Activated naive CD4-positive, alpha-beta T cell treated with anti-CD3 and anti-CD28 coated beads, Interleukin-2, amount 50 U/mL, for 24 hours (primary cell): ENCODE results near the gene P3R3URF.

Experiments used
- H3K27ac Mint-ChIP-seq: one replicate; pipeline ENCODE4 v1.8.0; 2021; ENCODE audit warnings: mild to moderate bottlenecking, mixed read lengths
- H3K27me3 Mint-ChIP-seq: one replicate; pipeline ENCODE4 v1.8.0; 2021; ENCODE audit warnings: mixed read lengths
- H3K36me3 Mint-ChIP-seq: one replicate; pipeline ENCODE4 v1.8.0; 2021; ENCODE audit warnings: mixed read lengths
- H3K4me1 Mint-ChIP-seq: one replicate; pipeline ENCODE4 v1.8.0; 2021; ENCODE audit warnings: mixed read lengths
- H3K4me3 Mint-ChIP-seq: one replicate; pipeline ENCODE4 v1.8.0; 2021; ENCODE audit warnings: mild to moderate bottlenecking, mixed read lengths
- H3K9me3 Mint-ChIP-seq: one replicate; pipeline ENCODE4 v1.8.0; 2021; ENCODE audit warnings: mixed read lengths

The P3R3URF gene

DNA sequence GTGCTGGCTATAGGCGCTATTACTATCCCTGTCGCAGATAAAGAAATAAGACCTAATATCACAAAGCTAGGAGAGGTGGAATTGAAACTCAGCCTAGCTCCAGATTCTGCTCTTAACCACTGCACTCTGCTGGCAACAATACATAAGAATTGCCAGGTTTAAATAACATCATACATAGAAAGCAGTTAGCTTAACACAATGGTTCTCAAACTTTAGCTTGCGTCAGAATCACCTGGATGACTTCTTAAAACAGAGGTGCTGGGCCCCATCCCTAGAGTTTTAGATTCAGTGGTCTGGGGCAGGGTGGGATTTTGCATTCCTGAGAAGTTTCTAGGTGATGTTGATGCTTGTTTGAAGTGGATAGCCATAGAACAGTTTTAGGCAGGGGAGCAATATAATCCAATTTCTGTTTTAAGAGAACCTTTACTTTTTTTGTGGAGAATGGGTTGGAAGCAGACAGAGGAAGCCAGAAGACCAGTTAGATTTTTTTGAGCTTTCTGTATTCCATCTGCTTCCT is 23.0 kb upstream of the P3R3URF start:
- no peaks in the 10 kb centered on the region for H3K27me3 Mint-ChIP-seq
- peaks cover 36% of the 10 kb centered on the region for H3K4me1 Mint-ChIP-seq
- H3K4me3 Mint-ChIP-seq = peak overlapping the region; percentile 86
- no peaks in the 10 kb centered on the region for H3K9me3 Mint-ChIP-seq
- no peaks in the 10 kb centered on the region for H3K36me3 Mint-ChIP-seq
- H3K27ac Mint-ChIP-seq = no peak overlapping the region

DNA sequence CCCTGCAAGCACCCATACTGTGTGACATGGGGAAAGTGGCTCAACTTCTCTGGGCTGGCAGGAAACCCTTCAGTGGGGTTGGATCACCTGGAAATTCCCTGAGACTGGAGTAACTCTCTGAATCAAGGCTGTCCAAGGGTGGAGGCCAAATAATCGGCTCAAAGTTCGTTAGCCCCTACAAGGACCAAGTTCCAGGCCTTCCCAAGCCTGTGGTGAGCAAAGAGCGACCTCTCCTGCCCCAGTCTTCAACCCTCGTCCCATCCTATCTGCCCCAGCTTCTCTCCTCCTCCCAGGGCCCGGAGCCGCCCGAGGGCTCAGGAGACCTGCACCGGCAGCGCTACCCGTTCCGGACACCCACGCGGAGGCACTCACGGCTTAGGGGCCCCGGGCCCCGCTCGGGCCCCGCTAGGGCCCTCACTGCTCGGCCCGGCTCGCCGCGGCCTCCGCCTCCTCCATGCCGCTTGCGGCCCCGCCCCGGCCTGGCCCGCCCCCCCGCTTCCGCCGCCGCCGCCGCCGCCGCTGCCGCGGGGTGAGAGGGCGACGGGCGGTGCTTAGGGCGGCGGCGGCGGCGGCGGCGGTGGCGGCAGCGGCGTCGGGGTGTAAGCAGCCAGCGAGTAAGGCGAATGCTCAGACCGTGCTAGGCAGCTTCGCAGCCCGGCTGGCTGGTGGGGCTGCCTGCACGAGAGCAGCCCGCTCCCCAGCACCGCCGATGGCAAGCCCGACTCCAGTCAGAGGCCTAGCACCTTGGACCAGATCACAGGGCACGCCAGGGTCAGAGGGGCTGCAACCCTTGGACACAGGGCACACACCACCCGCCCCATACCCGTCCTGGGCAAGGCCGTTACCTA is 21.9 kb upstream of the P3R3URF start, which contains the start of gene POMGNT1:
POMGNT1 (minus strand) TSS at position 471 of the 848 bp plus-strand sequence. CDS start 613 bp downstream, outside the sequence.
- Mint-ChIP-seq H3K9me3 (no peaks in the 10 kb centered on the region), H3K36me3 (no peaks in the 10 kb centered on the region), H3K27ac (peak within 1 kb of the TSS; percentile 65), H3K4me3 (peak within 1 kb of the TSS; percentile 87), H3K27me3 (no peaks in the 10 kb centered on the region), H3K4me1 (peaks cover 28% of the 10 kb centered on the region)

DNA sequence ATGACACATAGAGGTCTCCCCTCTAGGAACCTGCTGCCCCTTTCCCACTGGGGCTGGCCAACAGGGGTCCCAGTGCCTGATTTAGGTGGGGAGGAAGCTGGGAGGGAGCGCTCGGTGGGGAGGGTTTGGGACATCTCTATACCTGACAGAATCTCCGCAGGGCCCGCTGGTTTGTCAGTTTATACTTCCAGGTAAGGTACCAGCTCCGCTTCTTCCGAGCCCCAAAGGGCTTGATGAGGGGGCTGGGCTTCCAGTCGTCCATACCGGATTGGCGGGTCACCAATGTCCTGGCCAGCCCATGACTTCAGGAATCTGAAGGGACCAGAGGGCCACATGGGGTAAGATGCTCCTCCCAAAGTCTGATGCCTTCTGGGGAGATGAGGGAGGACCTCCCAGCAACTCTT is 21.3 kb upstream of the P3R3URF start:
- no peaks in the 10 kb centered on the region for H3K36me3 Mint-ChIP-seq
- H3K9me3 Mint-ChIP-seq = no peaks in the 10 kb centered on the region
- peak overlapping the region; percentile 65 for H3K27ac Mint-ChIP-seq
- H3K4me3 Mint-ChIP-seq = peak overlapping the region; percentile 87
- peaks cover 23% of the 10 kb centered on the region for H3K4me1 Mint-ChIP-seq
- no peaks in the 10 kb centered on the region for H3K27me3 Mint-ChIP-seq

DNA sequence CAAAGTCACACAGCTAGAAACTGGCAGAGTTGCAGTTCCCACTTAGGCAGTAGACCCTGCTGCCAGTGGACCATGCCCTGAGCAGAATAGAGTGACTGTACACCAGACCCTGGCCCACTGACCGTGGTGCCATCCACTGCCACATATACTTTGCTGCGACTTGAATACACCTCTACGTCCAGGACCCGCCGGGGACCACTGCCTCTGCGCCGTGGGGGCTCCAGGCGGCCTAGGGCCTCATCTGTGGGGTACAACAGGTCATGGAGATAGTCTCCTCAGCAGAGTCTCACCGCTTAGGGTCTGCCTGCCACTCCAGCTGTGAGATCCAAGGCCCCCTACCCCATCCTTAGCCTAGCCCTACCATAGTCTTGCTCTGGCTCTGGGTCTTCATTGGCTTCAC is 20.3 kb upstream of the P3R3URF start:
- H3K36me3 Mint-ChIP-seq = no peaks in the 10 kb centered on the region
- H3K4me1 Mint-ChIP-seq = peaks cover 21% of the 10 kb centered on the region
- no peaks in the 10 kb centered on the region for H3K27me3 Mint-ChIP-seq
- peak overlapping the region; percentile 36 for H3K4me3 Mint-ChIP-seq
- no peaks in the 10 kb centered on the region for H3K9me3 Mint-ChIP-seq
- H3K27ac Mint-ChIP-seq = no peak overlapping the region

DNA sequence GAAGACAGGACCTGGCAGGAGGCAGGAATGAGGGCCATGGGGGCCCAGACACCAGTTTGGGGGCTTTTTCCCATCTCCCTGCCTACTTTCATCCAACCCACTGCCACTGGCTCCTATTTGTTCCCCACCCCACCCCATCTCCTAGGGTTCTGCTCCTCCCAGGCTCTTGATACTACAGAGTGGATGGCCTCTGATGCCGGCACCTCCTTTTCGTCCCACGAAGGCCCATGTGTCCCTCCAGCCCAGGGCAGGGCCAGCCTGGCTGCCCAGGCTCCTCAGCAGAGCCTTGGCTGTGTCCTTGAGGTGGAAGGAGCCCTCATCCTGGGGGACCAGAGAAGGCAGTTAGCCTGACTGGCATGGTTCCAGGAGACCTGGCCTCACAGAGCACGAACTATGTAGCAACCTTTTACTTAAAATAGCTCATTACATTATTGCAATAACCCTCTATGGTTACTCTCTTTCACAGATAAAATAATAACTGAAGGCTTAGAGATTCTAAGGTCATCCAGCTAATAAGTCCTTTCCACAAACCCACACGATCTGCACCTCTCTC is 18.4 kb upstream of the P3R3URF start:
- H3K9me3 Mint-ChIP-seq = no peaks in the 10 kb centered on the region
- H3K27me3 Mint-ChIP-seq = no peaks in the 10 kb centered on the region
- no peak overlapping the region for H3K27ac Mint-ChIP-seq
- no peaks in the 10 kb centered on the region for H3K36me3 Mint-ChIP-seq
- H3K4me1 Mint-ChIP-seq = peaks cover 21% of the 10 kb centered on the region
- no peak overlapping the region for H3K4me3 Mint-ChIP-seq

GRCh38 chr1:46193984-46194570 is 17.8 kb upstream of the P3R3URF start:
- H3K9me3 Mint-ChIP-seq = no peaks in the 10 kb centered on the region
- H3K27me3 Mint-ChIP-seq = no peaks in the 10 kb centered on the region
- H3K4me1 Mint-ChIP-seq = peaks cover 17% of the 10 kb centered on the region
- peaks cover 2% of the 10 kb centered on the region for H3K36me3 Mint-ChIP-seq
- H3K27ac Mint-ChIP-seq = no peak overlapping the region
- H3K4me3 Mint-ChIP-seq = no peak overlapping the region

GRCh38 chr1:46193285-46193684 is 17.0 kb upstream of the P3R3URF start:
- peaks cover 2% of the 10 kb centered on the region for H3K36me3 Mint-ChIP-seq
- no peak overlapping the region for H3K4me3 Mint-ChIP-seq
- peaks cover 17% of the 10 kb centered on the region for H3K4me1 Mint-ChIP-seq
- no peaks in the 10 kb centered on the region for H3K9me3 Mint-ChIP-seq
- H3K27ac Mint-ChIP-seq = no peak overlapping the region
- H3K27me3 Mint-ChIP-seq = no peaks in the 10 kb centered on the region

DNA sequence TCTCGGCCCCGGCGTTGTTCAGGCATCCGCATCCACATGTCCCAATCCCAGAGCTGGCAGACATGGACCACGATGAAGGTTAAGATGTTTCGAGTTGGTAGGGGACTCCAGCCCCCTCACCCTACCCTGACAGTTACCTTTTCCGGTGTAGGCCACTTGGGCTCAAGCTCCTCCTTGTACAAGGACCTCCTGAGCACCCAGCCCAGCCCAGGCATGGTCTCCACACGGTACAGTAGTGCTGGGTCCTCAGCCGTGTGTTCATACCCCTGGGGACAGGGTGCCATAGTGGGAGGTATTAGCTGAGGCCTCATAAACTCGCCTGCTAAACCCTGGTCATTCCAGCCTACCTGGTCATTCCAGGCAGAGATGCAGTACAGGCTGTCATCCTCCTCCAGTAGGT is 15.9 kb upstream of the P3R3URF start:
- Mint-ChIP-seq H3K27me3 (no peaks in the 10 kb centered on the region), H3K4me1 (peaks cover 13% of the 10 kb centered on the region), H3K9me3 (no peaks in the 10 kb centered on the region), H3K36me3 (peaks cover 2% of the 10 kb centered on the region), H3K27ac (no peak overlapping the region), H3K4me3 (no peak overlapping the region)

GRCh38 chr1:46191033-46191701 is 14.9 kb upstream of the P3R3URF start:
- Mint-ChIP-seq H3K27ac (no peak overlapping the region), H3K36me3 (peaks cover 2% of the 10 kb centered on the region), H3K9me3 (no peaks in the 10 kb centered on the region), H3K4me1 (peaks cover 7% of the 10 kb centered on the region), H3K4me3 (no peak overlapping the region), H3K27me3 (no peaks in the 10 kb centered on the region)

DNA sequence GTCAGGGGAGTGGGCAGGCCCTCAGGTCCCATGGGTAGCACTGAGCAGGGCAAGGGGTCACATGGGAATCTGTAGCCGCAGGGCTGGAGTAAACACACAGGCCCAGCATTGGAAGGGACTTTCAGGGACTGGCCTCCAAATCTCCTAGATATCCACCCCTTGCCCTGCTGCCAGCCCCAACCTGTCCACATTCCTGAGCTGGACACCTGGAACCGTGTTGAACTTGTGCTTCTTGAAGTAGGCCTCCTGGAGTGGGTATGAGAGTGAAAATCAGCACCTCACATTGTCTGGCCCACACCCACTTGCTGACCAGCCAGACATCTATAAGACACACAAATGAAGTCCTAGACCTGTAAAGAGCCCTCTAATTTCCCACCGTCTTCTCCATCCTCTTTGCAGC is 14.3 kb upstream of the P3R3URF start:
- Mint-ChIP-seq H3K36me3 (peaks cover 4% of the 10 kb centered on the region), H3K4me3 (no peak overlapping the region), H3K27me3 (no peaks in the 10 kb centered on the region), H3K4me1 (peaks cover 10% of the 10 kb centered on the region), H3K27ac (no peak overlapping the region), H3K9me3 (no peaks in the 10 kb centered on the region)

- no peaks in the 10 kb centered on the region for H3K27me3 Mint-ChIP-seq
- peaks cover 24% of the 10 kb centered on the region for H3K4me1 Mint-ChIP-seq
- H3K9me3 Mint-ChIP-seq = no peaks in the 10 kb centered on the region
- peaks cover 4% of the 10 kb centered on the region for H3K36me3 Mint-ChIP-seq
- H3K4me3 Mint-ChIP-seq = no peak overlapping the region
- H3K27ac Mint-ChIP-seq = peak overlapping the region; percentile 74
These were observed 12.2 kb upstream of the P3R3URF start for GRCh38 chr1:46188295-46189030.

DNA sequence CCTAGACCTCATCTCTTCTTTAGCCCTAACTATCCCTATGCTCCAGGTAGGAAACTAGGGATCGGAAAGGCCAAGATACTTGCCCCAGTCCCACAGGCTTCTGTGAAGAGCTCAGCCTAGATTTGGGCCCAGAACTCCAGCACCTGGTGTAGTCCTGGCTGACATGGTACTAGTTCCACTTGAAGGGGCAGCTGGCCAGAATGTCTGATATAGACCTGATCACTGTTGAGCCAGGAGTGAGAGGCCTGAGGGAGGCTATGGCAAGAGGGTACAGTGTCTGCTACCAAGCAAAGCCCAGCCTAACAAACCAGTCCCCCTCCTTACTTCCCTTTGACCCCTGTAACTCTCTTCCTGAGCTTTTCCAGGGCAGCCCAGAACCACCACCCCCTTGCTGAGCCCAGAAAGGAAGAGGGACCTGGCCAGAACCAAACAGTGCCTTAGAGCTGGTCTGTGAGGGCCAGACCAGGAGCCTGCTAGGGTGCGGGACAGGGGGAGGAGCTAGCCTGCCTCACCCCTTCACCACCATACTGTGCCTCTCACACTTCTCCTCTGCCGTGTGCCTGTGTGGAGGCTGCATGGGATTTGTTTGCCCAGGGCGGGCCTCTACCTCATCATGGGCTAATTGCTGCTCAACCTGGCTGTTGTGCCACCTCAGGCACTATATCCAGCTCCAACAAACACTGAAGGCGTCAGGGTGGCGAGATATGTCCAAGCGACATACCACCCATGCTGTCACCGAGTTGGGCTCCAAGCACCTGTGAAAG is 11.0 kb upstream of the P3R3URF start:
- Mint-ChIP-seq H3K4me1 (peaks cover 24% of the 10 kb centered on the region), H3K27me3 (no peaks in the 10 kb centered on the region), H3K4me3 (no peak overlapping the region), H3K9me3 (no peaks in the 10 kb centered on the region), H3K27ac (no peak overlapping the region), H3K36me3 (peaks cover 4% of the 10 kb centered on the region)

- no peaks in the 10 kb centered on the region for H3K27me3 Mint-ChIP-seq
- H3K36me3 Mint-ChIP-seq = peaks cover 4% of the 10 kb centered on the region
- H3K27ac Mint-ChIP-seq = peak overlapping the region; percentile 98
- peak overlapping the region; percentile 85 for H3K4me3 Mint-ChIP-seq
- H3K9me3 Mint-ChIP-seq = no peaks in the 10 kb centered on the region
- peaks cover 24% of the 10 kb centered on the region for H3K4me1 Mint-ChIP-seq
These were observed 9.8 kb upstream of the P3R3URF start for GRCh38 chr1:46186076-46186475.

DNA sequence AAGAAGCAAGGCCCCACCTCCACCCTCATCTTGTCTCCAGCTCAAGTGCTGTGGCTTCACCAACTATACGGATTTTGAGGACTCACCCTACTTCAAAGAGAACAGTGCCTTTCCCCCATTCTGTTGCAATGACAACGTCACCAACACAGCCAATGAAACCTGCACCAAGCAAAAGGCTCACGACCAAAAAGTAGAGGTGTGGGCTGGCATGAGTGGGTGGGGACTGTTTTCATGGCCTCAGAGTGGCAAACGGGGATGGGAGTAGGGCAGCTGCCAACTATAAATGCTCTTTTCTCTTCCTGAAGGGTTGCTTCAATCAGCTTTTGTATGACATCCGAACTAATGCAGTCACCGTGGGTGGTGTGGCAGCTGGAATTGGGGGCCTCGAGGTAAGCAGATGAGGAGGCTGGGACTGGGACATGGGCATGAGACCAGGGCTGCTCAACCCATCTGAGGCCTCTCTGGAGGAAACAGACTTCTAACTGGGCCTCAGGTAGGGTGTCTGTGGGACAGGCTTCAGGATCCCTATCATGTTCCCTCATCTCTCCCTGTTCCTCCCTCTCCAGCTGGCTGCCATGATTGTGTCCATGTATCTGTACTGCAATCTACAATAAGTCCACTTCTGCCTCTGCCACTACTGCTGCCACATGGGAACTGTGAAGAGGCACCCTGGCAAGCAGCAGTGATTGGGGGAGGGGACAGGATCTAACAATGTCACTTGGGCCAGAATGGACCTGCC is 8.8 kb upstream of the P3R3URF start:
- Mint-ChIP-seq H3K9me3 (no peaks in the 10 kb centered on the region), H3K36me3 (peaks cover 4% of the 10 kb centered on the region), H3K4me3 (peak overlapping the region; percentile 85), H3K4me1 (peaks cover 24% of the 10 kb centered on the region), H3K27ac (peak overlapping the region; percentile 98), H3K27me3 (no peaks in the 10 kb centered on the region)
